SU-DHL-6 (cell line): ENCODE measurements around the gene EED.
"Not testable (repeated sequence)": the region's sequence is repeated elsewhere in the genome, so short reads cannot be mapped to it uniquely, and the experiment has no call there.

Experiments
- H2AFZ ChIP-seq: fragments of 200-600 bp; sonication (generic); 2 replicates; pipeline ENCODE4 v1.6.1; 2014; ENCODE audit warnings: low read depth, mild to moderate bottlenecking, moderate library complexity, mixed read lengths, antibody characterized with exemption, low read length; ENCODE audit not compliant: severe bottlenecking
- H3F3A ChIP-seq: fragments of 200-600 bp; shearing (Covaris generic); 2 replicates; pipeline ENCODE4 v1.6.0; 2016; ENCODE audit warnings: antibody characterized with exemption, mild to moderate bottlenecking; ENCODE audit not compliant: insufficient read depth
- H3K27ac ChIP-seq: fragments of 200-600 bp; sonication (generic); 2 replicates; pipeline ENCODE4 v1.5.1; 2016; ENCODE audit warnings: low read depth, mild to moderate bottlenecking, low read length, moderate library complexity, mixed read lengths
- H3K27me3 ChIP-seq: fragments of 200-600 bp; sonication (generic), shearing (Covaris generic); 2 replicates; pipeline ENCODE4 v1.6.0; 2014; ENCODE audit warnings: mild to moderate bottlenecking, low read length
- H3K36me3 ChIP-seq: fragments of 200-600 bp; sonication (generic); 2 replicates; pipeline ENCODE4 v1.6.1; 2014; ENCODE audit warnings: mild to moderate bottlenecking, low read length, mixed read lengths
- H3K4me2 ChIP-seq: fragments of 300-600, 200-600 bp; shearing (Covaris generic), sonication (generic); 2 replicates; pipeline ENCODE4 v1.6.0; 2014; ENCODE audit warnings: low read length, low read depth, mild to moderate bottlenecking; ENCODE audit not compliant: poor library complexity, severe bottlenecking
- H3K4me3 ChIP-seq: fragments of 200-600 bp; sonication (generic); 2 replicates; pipeline ENCODE4 v1.5.1; 2014; ENCODE audit warnings: antibody characterized with exemption, low read length, mild to moderate bottlenecking, mixed read lengths; ENCODE audit not compliant: insufficient read depth, poor library complexity, severe bottlenecking
- H3K79me2 ChIP-seq: fragments of 200-600 bp; sonication (generic); 2 replicates; pipeline ENCODE4 v1.6.1; 2014; ENCODE audit warnings: mild to moderate bottlenecking, low read length, moderate library complexity; ENCODE audit not compliant: insufficient read depth
- H3K9ac ChIP-seq: fragments of 200-600 bp; sonication (generic); 2 replicates; pipeline ENCODE4 v1.7.0; 2014; ENCODE audit warnings: mild to moderate bottlenecking, low read length
- H3K9me2 ChIP-seq: fragments of 200-600 bp; sonication (generic); replicated peaks from 2 replicates; pipeline ENCODE4 v1.6.1; 2014; ENCODE audit warnings: low read length; ENCODE audit not compliant: insufficient read depth
- H3K9me3 ChIP-seq: fragments of 200-600 bp; sonication (generic); 2 replicates; pipeline ENCODE4 v1.6.1; 2014; ENCODE audit warnings: low read length, mixed read lengths; ENCODE audit not compliant: insufficient read depth
- H4K20me1 ChIP-seq: fragments of 200-600 bp; sonication (generic); 2 replicates; pipeline ENCODE4 v1.6.1; 2014; ENCODE audit warnings: low read depth, mild to moderate bottlenecking, antibody characterized with exemption, low read length, moderate library complexity, mixed read lengths
- CTCF ChIP-seq: fragments of 200-600 bp; sonication (generic); IDR thresholded peaks from one replicate; pipeline ENCODE4 v1.5.1; 2017; ENCODE audit warnings: antibody characterized with exemption, mild to moderate bottlenecking, low read length, moderate library complexity; ENCODE audit not compliant: insufficient read depth, poor library complexity, severe bottlenecking
- EZH2phosphoT487 ChIP-seq: fragments of 200-600 bp; sonication (generic), shearing (Covaris generic); conservative IDR thresholded peaks from 2 replicates; pipeline ENCODE4 v1.6.1; 2018; ENCODE audit warnings: mild to moderate bottlenecking, antibody characterized with exemption, low read length, moderate library complexity, mixed read lengths

Gene EED

GRCh38 chr11:86222081-86222480 lies 22.5 kb upstream of the EED start:
- no peak overlapping the region for H3K4me3 ChIP-seq
- H3K9ac ChIP-seq: no peak overlapping the region
- H3K79me2 ChIP-seq: no peaks in the 10 kb centered on the region
- no peak overlapping the region for H2AFZ ChIP-seq
- H3F3A ChIP-seq: peaks cover 11% of the 10 kb centered on the region; the same call in 1 of the 2 replicates
- no peak for TF ChIP-seq CTCF
- no peaks in the 10 kb centered on the region for H3K36me3 ChIP-seq
- H4K20me1 ChIP-seq: no peaks in the 10 kb centered on the region
- H3K4me2 ChIP-seq: no peak overlapping the region
- H3K9me2 ChIP-seq: no peaks in the 10 kb centered on the region
- H3K9me3 ChIP-seq: no peaks in the 10 kb centered on the region
- H3K27ac ChIP-seq: no peak overlapping the region
- no peaks in the 10 kb centered on the region for H3K27me3 ChIP-seq

- not testable (repeated sequence) for H3K27ac ChIP-seq, H3K9me3 ChIP-seq, H4K20me1 ChIP-seq, H3K4me2 ChIP-seq, H3K79me2 ChIP-seq, H3K36me3 ChIP-seq, H3K4me3 ChIP-seq, H3K9ac ChIP-seq, H2AFZ ChIP-seq, H3F3A ChIP-seq, H3K27me3 ChIP-seq, H3K9me2 ChIP-seq
These were observed 20.0 kb upstream of the EED start for GRCh38 chr11:86224575-86224974.

- not testable (repeated sequence) for H4K20me1 ChIP-seq, H3K27ac ChIP-seq, H2AFZ ChIP-seq, H3K79me2 ChIP-seq, H3K9ac ChIP-seq, H3K27me3 ChIP-seq, H3K4me3 ChIP-seq, H3K4me2 ChIP-seq, H3K9me3 ChIP-seq, H3K9me2 ChIP-seq, H3F3A ChIP-seq, H3K36me3 ChIP-seq
These were observed 19.2 kb upstream of the EED start for GRCh38 chr11:86225344-86225743.

- no peaks in the 10 kb centered on the region for H3K36me3 ChIP-seq
- H3K9ac ChIP-seq: no peak overlapping the region
- no peaks in the 10 kb centered on the region for H3K9me2 ChIP-seq
- H3K4me3 ChIP-seq: no peak overlapping the region
- H3K4me2 ChIP-seq: no peak overlapping the region
- H3K27ac ChIP-seq: no peak overlapping the region
- H3F3A ChIP-seq: no peaks in the 10 kb centered on the region
- no peaks in the 10 kb centered on the region for H3K9me3 ChIP-seq
- no peak overlapping the region for H2AFZ ChIP-seq
- no peaks in the 10 kb centered on the region for H3K79me2 ChIP-seq
- no peaks in the 10 kb centered on the region for H4K20me1 ChIP-seq
- no peaks in the 10 kb centered on the region for H3K27me3 ChIP-seq
- no peak for TF ChIP-seq EZH2phosphoT487
- TF ChIP-seq CTCF: no peak
These were observed 16.1 kb upstream of the EED start for GRCh38 chr11:86228269-86229038.

- not testable (repeated sequence) for H3F3A ChIP-seq, H2AFZ ChIP-seq, H3K4me3 ChIP-seq, H3K9me3 ChIP-seq, H3K9me2 ChIP-seq, H3K9ac ChIP-seq, H3K27ac ChIP-seq, H4K20me1 ChIP-seq, H3K79me2 ChIP-seq, H3K4me2 ChIP-seq, H3K27me3 ChIP-seq, H3K36me3 ChIP-seq
These were observed 15.6 kb upstream of the EED start for GRCh38 chr11:86229039-86229330.
